Prostate gland (tissue), 2 donors: Measurements from ENCODE around the gene EPHB2.

Experiments used
- CTCF ChIP-seq, 4 experiments: fragments of 200-600 bp in 2 of 4; fragments of 450-650 bp in 2 of 4; sonication (generic) in 2 of 4; IDR thresholded peaks; 1 replicate in 3 of 4; 2 replicates in 1 of 4; pipeline ENCODE4 v1.5.1; 2016 to 2019; ENCODE audit warnings: antibody characterized with exemption in 4 of 4, mild to moderate bottlenecking in 2 of 4, moderate library complexity in 2 of 4
- POLR2A ChIP-seq: fragments of 450-650 bp; IDR thresholded peaks from one replicate; pipeline ENCODE4 v1.6.1; 2016; ENCODE audit warnings: antibody characterized with exemption, mild to moderate bottlenecking
- POLR2AphosphoS5 ChIP-seq: sonication (generic); formaldehyde crosslinking; IDR thresholded peaks from one replicate; pipeline ENCODE4 v1.6.1; 2017; ENCODE audit warnings: antibody characterized with exemption

DNA sequence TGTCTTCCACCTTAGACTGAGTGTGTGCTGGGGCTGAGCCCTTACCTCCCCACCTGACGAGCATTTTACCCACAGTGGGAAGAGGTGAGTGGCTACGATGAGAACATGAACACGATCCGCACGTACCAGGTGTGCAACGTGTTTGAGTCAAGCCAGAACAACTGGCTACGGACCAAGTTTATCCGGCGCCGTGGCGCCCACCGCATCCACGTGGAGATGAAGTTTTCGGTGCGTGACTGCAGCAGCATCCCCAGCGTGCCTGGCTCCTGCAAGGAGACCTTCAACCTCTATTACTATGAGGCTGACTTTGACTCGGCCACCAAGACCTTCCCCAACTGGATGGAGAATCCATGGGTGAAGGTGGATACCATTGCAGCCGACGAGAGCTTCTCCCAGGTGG is 73.7 kb downstream of the EPHB2 start:
- no peak for TF ChIP-seq CTCF (IDR thresholded peaks at IDR 0.05)
- no peak for TF ChIP-seq POLR2A
- TF ChIP-seq POLR2AphosphoS5, result no peak
